Mucosa of descending colon (tissue), 3 donors: ENCODE measurements around the gene KLHL4. TPM values are rescaled to one million over a fixed set of nuclear protein-coding genes. Genes with fewer than 3 reads are reported as not detected.
"Not testable (repeated sequence)": the region's sequence is repeated elsewhere in the genome, so short reads cannot be mapped to it uniquely, and the experiment has no call there.

Source experiments
- ATAC-seq: fragments of 200-7000 bp; cut with Tn5 transposase; one replicate; pipeline ENCODE4 v1.9.1; 2020; ENCODE audit warnings: mild to moderate bottlenecking, moderate library complexity
- DNase-seq, 3 donors: peaks; one replicate each; pipeline ENCODE4 v3.0.0-alpha.2; 2020
- H3K36me3 ChIP-seq: fragments of 200-600 bp; one replicate; pipeline ENCODE4 v1.8.0; 2021; ENCODE audit warnings: low read depth, mild to moderate bottlenecking
- H3K4me1 ChIP-seq: fragments of 200-600 bp; one replicate; pipeline ENCODE4 v1.8.0; 2021; ENCODE audit warnings: low read depth, mild to moderate bottlenecking
- H3K4me3 ChIP-seq: fragments of 200-600 bp; one replicate; pipeline ENCODE4 v1.8.0; 2021; ENCODE audit warnings: mild to moderate bottlenecking
- H3K9me3 ChIP-seq: fragments of 200-600 bp; one replicate; pipeline ENCODE4 v1.8.0; 2021; ENCODE audit warnings: mild to moderate bottlenecking
- intact Hi-C, 2 donors: fragments of 100-400 bp; cut with DNase I in 1 of 2; cut with micrococcal nuclease in 1 of 2; formaldehyde crosslinking; loops; one replicate each; pipeline versions ENCODE4 v1.11.0 to v1.11.1; 2022; cut with DNase I, micrococcal nuclease
- total RNA-seq, 3 donors: library from RNA; stranded (reverse); fragmentation: NEBNext Ultra II Directional in 2 of 3; extraction: Animal tissue kit (Norgen Biotek cat#: 25700) in 2 of 3; gene quantifications; one replicate each; pipeline versions ENCODE4 v1.2.1 to v1.2.4, GENCODE V29; 2021 to 2023
- TF ChIP-seq, protein P1 (sequence below): fragments of 200-600 bp; IDR thresholded peaks from one replicate; pipeline ENCODE4 v1.8.0; 2022; ENCODE audit warnings: antibody characterized with exemption, mild to moderate bottlenecking
- donor health status: DM: no; HTN: no; CAD: no; lungs with moderate emphysema.
- donor health status: DM: no; HTN: no; CAD: no.
- donor health status: DM: no; HTN: yes; CAD: no.

KLHL4 gene
- total RNA-seq, 3 donors from 2014 or later = 0.35 to 0.58 (median 0.41) TPM

DNA sequence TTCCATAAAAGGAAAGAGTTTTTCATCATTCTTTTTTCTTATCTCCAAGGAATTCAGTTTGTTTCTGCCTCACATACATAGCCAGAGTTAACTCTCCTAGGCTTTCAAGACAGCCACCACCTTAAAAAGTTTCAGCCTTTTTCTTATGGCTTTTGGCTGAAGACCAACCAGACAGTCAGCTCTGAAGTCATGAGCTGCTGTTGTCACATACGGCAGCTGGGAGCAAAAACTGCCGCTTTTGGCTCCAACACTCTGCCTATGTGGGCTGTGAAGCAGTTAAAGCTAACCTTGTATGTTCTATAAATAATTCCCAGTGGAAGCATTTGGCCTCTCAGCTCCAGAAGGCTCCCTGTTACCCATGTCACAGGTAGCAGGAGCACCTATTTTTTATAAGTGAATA is 104.1 kb downstream of the KLHL4 start:
- ATAC-seq (no peak), DNase-seq (no peak)
- TF ChIP-seq, protein P1, sequence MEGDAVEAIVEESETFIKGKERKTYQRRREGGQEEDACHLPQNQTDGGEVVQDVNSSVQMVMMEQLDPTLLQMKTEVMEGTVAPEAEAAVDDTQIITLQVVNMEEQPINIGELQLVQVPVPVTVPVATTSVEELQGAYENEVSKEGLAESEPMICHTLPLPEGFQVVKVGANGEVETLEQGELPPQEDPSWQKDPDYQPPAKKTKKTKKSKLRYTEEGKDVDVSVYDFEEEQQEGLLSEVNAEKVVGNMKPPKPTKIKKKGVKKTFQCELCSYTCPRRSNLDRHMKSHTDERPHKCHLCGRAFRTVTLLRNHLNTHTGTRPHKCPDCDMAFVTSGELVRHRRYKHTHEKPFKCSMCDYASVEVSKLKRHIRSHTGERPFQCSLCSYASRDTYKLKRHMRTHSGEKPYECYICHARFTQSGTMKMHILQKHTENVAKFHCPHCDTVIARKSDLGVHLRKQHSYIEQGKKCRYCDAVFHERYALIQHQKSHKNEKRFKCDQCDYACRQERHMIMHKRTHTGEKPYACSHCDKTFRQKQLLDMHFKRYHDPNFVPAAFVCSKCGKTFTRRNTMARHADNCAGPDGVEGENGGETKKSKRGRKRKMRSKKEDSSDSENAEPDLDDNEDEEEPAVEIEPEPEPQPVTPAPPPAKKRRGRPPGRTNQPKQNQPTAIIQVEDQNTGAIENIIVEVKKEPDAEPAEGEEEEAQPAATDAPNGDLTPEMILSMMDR = no peak
- Histone ChIP-seq H3K4me1 (no peaks in the 10 kb centered on the region), H3K9me3 (no peaks in the 10 kb centered on the region), H3K4me3 (no peak overlapping the region), H3K36me3 (no peaks in the 10 kb centered on the region)
- intact Hi-C loops = no loop called here

DNA sequence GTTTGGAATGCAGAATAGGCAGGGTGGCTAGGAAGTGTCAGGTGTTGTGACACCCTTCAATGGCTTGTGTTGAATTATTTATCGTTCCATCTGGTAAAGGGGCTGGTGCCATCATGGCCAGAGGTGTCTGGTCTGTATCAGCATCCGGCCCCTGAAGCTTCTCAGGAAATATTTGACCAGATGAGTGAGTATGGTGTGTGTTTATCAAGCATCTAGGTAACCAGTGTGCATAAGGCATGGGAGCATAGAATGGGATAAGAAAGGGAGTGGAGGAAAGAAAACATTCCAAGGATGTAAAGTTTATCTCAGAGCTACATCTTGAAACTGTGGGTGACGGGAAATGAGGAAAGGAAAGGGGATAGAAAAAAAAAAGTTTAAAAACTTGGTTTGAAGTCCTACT is 109.4 kb downstream of the KLHL4 start:
- Histone ChIP-seq H3K4me1 (no peaks in the 10 kb centered on the region), H3K9me3 (no peaks in the 10 kb centered on the region), H3K36me3 (no peaks in the 10 kb centered on the region), H3K4me3 (no peak overlapping the region)
- intact Hi-C loops = no loop called here
- ATAC-seq (no peak), DNase-seq (no peak)
- TF ChIP-seq, protein P1 = no peak

DNA sequence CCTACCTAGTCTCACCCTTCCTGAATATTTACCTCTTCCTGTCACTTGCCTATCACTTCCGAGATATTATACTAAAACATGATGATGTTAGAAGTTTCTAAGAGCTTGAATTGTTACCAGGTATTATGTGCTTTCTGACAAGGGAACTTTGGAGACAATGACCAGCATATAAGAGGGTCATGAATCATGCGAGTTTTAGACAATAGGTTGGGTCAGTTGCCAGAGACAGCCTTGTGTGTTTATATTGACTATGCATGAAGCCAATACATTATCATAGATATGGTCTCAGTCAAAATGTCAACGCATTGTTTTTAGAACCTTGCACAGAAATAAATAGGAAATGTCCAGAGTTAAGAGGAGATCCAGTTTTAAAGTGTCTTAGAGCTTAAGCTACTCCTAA is 116.8 kb downstream of the KLHL4 start:
- H3K9me3 ChIP-seq = peaks cover 4% of the 10 kb centered on the region
- H3K36me3 ChIP-seq = no peaks in the 10 kb centered on the region
- intact Hi-C loops = no loop called here
- no peak overlapping the region for H3K4me3 ChIP-seq
- no peak for ATAC-seq
- H3K4me1 ChIP-seq = no peaks in the 10 kb centered on the region
- no peak for DNase-seq
- TF ChIP-seq, protein P1 = no peak

DNA sequence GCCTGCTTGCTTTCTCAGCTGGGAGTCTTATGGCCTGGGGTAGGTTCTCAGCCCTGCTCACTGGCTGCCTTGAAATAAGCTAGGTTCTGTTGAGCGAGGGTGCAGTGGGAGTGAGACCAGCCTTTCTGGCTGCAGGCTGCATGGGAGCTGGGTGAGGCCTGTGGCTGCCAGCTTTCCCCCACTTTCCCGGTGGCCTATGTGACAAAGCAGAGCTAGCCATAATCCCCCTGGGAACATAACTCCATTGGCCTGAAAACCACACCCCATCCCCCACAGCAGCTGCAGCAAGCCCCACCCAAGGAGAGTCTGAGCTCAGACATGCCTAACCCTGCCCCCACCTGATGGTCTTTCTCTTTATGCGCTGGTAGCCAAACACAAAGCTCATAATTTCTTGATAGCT is 118.9 kb downstream of the KLHL4 start:
- ATAC-seq (no peak), DNase-seq (no peak)
- intact Hi-C loops = no loop called here
- peaks cover 4% of the 10 kb centered on the region for H3K9me3 ChIP-seq
- no peaks in the 10 kb centered on the region for H3K36me3 ChIP-seq
- TF ChIP-seq, protein P1 = no peak
- no peak overlapping the region for H3K4me3 ChIP-seq
- no peaks in the 10 kb centered on the region for H3K4me1 ChIP-seq

DNA sequence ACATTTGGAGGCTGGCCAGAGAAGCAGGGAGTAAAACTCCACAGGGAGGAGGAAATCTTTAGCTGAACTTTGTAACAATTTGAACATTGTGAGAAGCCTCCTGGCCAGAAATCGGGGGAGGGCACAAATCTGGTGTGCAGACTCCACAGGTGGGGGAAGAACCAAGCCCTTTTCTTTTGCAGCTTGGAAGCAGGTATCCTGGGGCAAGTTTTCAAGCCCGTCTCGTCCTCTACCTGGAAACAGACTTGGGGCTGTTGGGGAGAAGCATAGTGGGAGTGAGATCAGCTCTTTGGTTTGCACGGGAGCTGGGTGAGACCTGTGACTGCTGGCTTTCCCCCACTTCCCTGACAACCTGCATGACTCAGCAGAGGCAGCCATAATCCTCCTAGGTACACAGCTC is 123.8 kb downstream of the KLHL4 start:
- H3K4me1 ChIP-seq, ATAC-seq, intact Hi-C loops, H3K4me3 ChIP-seq, DNase-seq, H3K9me3 ChIP-seq, H3K36me3 ChIP-seq: not testable (repeated sequence)

DNA sequence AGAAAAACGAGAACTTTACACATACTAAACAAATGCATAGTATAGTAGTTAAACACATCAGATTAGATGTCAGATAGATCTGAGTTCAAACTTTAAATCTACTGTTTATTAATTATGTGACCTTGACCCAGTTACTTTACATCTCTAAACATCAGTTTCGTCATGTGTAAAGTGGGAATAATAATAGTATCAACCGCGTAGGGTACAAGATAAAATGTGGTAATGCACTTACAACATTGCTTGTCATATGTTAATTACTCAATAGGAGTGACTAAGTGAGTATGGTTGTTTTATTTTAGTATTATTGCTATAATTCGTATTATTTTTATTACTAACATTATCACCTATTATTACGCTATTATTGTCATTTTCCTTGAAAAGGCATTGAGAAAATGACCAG is 144.2 kb downstream of the KLHL4 start:
- H3K36me3 ChIP-seq = no peaks in the 10 kb centered on the region
- H3K4me1 ChIP-seq = no peaks in the 10 kb centered on the region
- H3K4me3 ChIP-seq = no peak overlapping the region
- DNase-seq (no peak), ATAC-seq (no peak)
- no peaks in the 10 kb centered on the region for H3K9me3 ChIP-seq
- intact Hi-C loops = loop anchor here in 1 of 2 donors (10.0 kb wide), 1 partner anchor 317 kb away; no protein-coding TSS in a partner anchor
- TF ChIP-seq, protein P1 = no peak
